Raji (cell line): Measurements from ENCODE around the gene MCRIP1.

Source experiments
- POLR2A ChIP-seq: IDR thresholded peaks from 2 replicates; pipeline ENCODE4 v1.6.1; 2011; ENCODE audit warnings: low read depth, low read length, control low read depth; ENCODE audit not compliant: insufficient read depth

The MCRIP1 gene

DNA sequence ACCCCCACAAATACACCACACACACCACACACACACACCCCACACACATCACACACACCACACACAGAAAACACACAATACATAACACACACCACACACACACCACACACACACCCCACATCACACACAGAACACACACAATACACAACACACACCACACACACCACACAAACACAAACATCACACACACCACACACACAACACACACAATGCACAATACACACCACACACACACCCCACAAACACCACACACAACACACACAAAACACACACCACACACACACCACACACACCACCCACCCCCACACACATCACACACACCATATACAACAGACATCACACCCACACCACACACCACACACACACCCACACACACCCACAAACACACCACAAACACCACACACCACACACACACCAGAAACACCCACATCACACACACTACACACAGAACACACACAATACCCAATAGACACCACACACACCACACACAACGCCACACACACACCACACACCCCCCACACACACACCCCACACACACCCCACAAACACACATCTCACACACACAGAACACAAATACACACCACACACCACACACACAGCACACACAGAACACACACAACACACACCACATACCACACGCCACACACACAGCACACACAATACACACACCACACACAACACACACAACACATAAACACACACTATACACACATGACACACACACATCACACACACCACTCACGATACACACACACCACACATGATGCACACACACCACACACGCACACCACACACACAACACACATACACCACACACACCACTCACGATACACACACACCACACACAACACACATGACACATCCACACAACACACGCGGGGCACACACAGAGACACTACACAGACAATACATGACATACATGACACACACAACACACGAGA is 40.1 kb downstream of the MCRIP1 start:
- TF ChIP-seq POLR2A: no peak
